ENCODE results near the gene TUBA3D.

DNA sequence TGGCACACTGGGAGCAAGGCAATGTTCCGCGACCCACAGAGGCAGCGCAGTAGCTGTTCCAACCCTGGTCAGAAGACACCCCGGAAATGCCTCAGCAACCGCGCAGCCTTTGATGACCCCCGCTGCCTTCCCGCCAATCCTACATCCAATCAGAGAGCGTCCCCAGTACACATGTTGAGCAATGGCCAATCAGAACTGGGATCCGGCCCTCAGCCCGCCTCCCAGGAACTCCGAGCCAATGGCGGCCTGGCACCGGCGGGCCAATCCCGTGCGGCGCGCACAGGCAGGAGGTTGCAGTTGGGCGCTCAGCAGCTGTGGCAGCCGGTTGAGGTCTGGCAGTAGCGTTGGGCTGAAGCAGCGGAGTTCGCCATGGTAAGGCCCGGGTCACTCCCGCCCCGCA, at the start of gene TUBA3D:
- TF ChIP-seq POLR2A (IDR thresholded peaks at IDR 0.05) = no peak
- TF ChIP-seq EP300 (IDR thresholded peaks at IDR 0.05) = no peak
- TF ChIP-seq, protein P1, sequence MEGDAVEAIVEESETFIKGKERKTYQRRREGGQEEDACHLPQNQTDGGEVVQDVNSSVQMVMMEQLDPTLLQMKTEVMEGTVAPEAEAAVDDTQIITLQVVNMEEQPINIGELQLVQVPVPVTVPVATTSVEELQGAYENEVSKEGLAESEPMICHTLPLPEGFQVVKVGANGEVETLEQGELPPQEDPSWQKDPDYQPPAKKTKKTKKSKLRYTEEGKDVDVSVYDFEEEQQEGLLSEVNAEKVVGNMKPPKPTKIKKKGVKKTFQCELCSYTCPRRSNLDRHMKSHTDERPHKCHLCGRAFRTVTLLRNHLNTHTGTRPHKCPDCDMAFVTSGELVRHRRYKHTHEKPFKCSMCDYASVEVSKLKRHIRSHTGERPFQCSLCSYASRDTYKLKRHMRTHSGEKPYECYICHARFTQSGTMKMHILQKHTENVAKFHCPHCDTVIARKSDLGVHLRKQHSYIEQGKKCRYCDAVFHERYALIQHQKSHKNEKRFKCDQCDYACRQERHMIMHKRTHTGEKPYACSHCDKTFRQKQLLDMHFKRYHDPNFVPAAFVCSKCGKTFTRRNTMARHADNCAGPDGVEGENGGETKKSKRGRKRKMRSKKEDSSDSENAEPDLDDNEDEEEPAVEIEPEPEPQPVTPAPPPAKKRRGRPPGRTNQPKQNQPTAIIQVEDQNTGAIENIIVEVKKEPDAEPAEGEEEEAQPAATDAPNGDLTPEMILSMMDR (IDR thresholded peaks at IDR 0.05) = no peak
- TF ChIP-seq POLR2AphosphoS5 (IDR thresholded peaks at IDR 0.05) = no peak

Data from suprapubic skin (tissue), 4 donors.